Measurements from ENCODE around the gene CRYGN. TPM values are rescaled to one million over a fixed set of nuclear protein-coding genes. Genes with fewer than 3 reads are reported as not detected.

The CRYGN gene
- total RNA-seq, 4 donors from 2014 or later, result not detected

GRCh38 chr7:151389768-151390597, 50.0 kb downstream of the CRYGN start:
- intact Hi-C loops (cut with DNase I; ENCODE audit: low total_unique reads), result no loop called here
- 80 to 88% methylated on average over 24 of the region's 24 CpGs for WGBS, 2 donors
- TF ChIP-seq POLR2A (IDR thresholded peaks at IDR 0.05), result no peak
- TF ChIP-seq, protein P1, sequence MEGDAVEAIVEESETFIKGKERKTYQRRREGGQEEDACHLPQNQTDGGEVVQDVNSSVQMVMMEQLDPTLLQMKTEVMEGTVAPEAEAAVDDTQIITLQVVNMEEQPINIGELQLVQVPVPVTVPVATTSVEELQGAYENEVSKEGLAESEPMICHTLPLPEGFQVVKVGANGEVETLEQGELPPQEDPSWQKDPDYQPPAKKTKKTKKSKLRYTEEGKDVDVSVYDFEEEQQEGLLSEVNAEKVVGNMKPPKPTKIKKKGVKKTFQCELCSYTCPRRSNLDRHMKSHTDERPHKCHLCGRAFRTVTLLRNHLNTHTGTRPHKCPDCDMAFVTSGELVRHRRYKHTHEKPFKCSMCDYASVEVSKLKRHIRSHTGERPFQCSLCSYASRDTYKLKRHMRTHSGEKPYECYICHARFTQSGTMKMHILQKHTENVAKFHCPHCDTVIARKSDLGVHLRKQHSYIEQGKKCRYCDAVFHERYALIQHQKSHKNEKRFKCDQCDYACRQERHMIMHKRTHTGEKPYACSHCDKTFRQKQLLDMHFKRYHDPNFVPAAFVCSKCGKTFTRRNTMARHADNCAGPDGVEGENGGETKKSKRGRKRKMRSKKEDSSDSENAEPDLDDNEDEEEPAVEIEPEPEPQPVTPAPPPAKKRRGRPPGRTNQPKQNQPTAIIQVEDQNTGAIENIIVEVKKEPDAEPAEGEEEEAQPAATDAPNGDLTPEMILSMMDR (IDR thresholded peaks at IDR 0.05), result no peak
- H3K4me3 ChIP-seq (ENCODE audit: low read depth, poor library complexity, severe bottlenecking), result no peak overlapping the region
- DNase-seq (ENCODE audit: low spot score in 2 of 2), result no peak

GRCh38 chr7:151389096-151389767, 50.7 kb downstream of the CRYGN start:
- 92 to 94% methylated on average over 21 of the region's 21 CpGs for WGBS, 2 donors
- TF ChIP-seq POLR2A (IDR thresholded peaks at IDR 0.05), result no peak
- TF ChIP-seq, protein P1 (IDR thresholded peaks at IDR 0.05), result no peak
- no peak for DNase-seq (ENCODE audit: low spot score in 2 of 2)
- no peak overlapping the region for H3K4me3 ChIP-seq (ENCODE audit: low read depth, poor library complexity, severe bottlenecking)
- intact Hi-C loops (cut with DNase I; ENCODE audit: low total_unique reads), result no loop called here

DNA sequence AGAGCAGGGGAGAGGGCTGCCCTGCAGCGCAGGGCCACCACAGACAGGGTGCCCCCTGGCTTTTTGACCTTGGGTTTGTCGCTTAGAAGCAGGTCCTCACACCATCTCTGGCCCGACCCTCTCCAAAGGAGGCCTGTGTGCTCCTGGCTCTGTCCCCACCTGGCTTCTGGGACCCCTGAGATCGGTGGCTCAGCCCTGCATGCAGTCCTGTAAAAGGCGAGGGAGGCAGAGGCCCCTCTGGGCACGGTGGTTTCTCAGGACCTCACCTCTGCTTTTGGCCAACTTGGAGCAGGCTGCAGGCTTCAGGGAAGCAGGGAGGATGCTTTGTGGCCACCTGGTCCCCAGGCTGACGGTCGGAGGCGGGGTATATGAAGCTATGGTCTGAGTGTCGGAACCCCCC, 51.5 kb downstream of the CRYGN start:
- TF ChIP-seq, protein P1 (IDR thresholded peaks at IDR 0.05), result no peak
- TF ChIP-seq POLR2A (IDR thresholded peaks at IDR 0.05), result no peak
- WGBS, 2 donors, result 91 to 99% methylated on average over 10 of the region's 10 CpGs
- H3K4me3 ChIP-seq (ENCODE audit: low read depth, poor library complexity, severe bottlenecking), result no peak overlapping the region
- intact Hi-C loops (cut with DNase I; ENCODE audit: low total_unique reads), result no loop called here
- DNase-seq (ENCODE audit: low spot score in 2 of 2), result no peak

GRCh38 chr7:151388007-151388297, 52.0 kb downstream of the CRYGN start:
- TF ChIP-seq, protein P1 (IDR thresholded peaks at IDR 0.05), result no peak
- no peak for TF ChIP-seq POLR2A (IDR thresholded peaks at IDR 0.05)
- DNase-seq (ENCODE audit: low spot score in 2 of 2), result no peak
- H3K4me3 ChIP-seq (ENCODE audit: low read depth, poor library complexity, severe bottlenecking), result no peak overlapping the region
- 82 to 89% methylated on average over 8 of the region's 8 CpGs for WGBS, 2 donors
- intact Hi-C loops (cut with DNase I; ENCODE audit: low total_unique reads), result no loop called here

DNA sequence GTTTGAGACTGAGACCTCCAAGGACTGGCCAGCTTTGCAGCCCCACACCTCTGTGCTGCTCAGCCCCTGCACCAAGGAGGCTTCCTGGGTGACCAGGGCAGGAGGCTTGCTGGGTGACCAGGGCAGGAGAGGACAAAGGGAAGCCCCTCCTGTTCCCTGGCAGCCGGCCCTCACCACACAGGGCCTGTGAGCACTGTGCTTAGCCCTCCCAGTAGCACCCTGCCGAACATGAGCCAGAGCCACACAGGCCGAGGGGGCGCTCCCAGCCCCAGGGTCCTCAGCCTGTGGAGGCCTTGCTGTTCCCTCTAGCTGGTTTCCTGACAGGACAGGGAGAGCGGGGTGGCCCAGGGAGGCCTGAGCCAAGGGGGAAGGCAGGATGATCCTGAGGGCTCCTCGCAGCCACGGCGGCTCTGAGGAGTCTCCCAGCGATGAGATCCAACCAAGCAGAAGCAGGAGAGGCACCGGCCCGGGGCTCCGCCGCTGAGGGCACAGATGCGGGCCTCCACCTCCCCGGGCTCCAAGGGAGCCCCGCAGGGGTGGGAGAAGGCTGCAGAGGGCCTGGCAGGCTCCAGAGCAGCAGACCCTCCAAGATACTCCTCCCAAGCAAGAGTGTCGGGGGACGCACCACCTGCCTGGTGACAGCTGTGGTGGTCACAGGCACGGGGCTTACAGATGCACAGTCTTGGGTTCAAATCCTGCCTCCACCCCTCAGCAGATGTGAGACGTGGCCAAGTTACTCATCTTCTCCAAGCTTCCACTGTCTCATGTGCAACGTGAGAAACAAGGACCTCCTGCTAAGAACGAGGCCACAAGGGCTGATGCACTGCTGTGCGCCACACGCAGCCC, 52.6 kb downstream of the CRYGN start:
- intact Hi-C loops (cut with DNase I; ENCODE audit: low total_unique reads), result no loop called here
- WGBS, 2 donors, result 88% methylated on average over 19 to 21 of the region's 24 CpGs
- TF ChIP-seq POLR2A (IDR thresholded peaks at IDR 0.05), result no peak
- TF ChIP-seq, protein P1 (IDR thresholded peaks at IDR 0.05), result no peak
- H3K4me3 ChIP-seq (ENCODE audit: low read depth, poor library complexity, severe bottlenecking), result no peak overlapping the region
- DNase-seq (ENCODE audit: low spot score in 2 of 2), result no peak
